HG02678 (cell line): ENCODE data around the gene RAB3IL1.

Source experiments
- ATAC-seq: cut with Tn5 transposase; IDR thresholded peaks from one replicate; pipeline ENCODE4 v1.9.1; 2021; ENCODE audit warnings: mild to moderate bottlenecking, moderate library complexity; ENCODE audit not compliant: unreplicated experiment

The RAB3IL1 gene

GRCh38 chr11:61919705-61920631 is 2.6 kb upstream of the RAB3IL1 start:
- no peak for ATAC-seq

DNA sequence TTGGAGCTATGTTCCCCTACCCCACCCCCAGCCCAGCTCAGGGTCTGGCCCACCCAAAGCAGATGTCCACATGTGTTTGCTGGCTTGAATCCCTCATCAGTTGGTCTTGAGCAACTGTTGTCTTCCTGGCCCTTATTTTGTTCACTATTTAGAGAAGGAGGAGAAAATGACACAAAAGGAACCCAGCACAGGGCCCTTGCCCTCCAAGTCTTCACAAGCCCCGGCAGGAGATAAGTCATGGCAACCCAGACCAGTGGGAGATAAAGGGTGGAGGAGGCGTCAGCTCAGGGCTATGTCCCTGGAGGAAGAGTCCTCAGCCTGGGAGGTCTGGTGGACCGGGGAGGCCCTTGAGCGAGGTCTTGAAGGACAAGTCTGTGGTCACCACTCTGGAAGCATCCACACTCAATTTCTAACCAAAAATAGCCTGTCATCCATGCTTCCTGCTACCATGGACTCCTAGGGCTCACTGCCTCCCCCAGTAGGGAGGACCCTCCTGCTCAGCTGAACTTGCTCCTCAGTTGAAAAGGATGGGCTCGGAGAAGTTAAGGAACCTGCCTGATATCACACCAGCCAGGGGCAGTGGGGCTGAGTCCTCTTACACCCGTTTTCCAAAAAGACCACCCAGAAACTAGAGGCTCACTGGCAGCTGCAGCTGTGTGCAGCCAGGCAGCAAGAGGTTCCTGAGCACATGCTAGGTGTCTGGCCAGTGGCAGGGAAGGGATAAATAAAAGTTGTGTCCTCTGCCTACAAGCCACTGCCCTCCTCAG is 1.8 kb upstream of the RAB3IL1 start:
- no peak for ATAC-seq

DNA sequence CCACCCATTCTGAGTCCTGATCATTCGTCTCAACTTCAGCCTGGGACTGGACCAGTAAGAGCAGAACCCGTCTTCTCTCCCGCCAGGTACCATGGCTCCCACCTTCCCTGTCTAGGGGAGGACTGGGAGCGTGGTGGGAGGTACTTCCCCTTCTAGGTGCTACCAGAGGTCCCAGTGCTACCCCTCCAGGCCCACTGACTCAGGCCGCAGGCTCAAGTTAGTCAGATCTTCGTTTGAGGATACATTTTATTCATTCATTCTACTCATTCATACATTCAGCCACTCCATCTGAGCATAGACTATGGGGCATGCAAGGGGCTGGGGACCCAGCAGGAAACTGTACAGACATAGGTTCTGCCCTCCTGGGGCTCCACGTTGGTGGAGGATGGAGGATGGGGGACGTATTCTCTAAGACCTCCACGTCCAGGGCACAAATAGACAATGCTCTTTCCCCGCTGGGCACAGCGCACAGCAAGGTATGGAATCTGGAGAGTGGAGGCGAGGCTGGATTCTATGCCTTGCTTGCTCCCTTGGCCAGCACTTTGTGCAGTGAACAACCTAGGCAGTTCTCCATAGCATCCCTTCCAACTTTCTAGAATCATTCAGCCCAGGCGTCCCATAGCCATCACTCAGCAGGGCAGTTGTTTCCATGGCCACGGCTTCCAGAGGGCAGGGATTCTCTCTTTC is 1.0 kb upstream of the RAB3IL1 start:
- ATAC-seq, result no peak

- ATAC-seq, result no peak
Observed at GRCh38 chr11:61916737-61917333, 531 bp downstream of the RAB3IL1 start.

DNA sequence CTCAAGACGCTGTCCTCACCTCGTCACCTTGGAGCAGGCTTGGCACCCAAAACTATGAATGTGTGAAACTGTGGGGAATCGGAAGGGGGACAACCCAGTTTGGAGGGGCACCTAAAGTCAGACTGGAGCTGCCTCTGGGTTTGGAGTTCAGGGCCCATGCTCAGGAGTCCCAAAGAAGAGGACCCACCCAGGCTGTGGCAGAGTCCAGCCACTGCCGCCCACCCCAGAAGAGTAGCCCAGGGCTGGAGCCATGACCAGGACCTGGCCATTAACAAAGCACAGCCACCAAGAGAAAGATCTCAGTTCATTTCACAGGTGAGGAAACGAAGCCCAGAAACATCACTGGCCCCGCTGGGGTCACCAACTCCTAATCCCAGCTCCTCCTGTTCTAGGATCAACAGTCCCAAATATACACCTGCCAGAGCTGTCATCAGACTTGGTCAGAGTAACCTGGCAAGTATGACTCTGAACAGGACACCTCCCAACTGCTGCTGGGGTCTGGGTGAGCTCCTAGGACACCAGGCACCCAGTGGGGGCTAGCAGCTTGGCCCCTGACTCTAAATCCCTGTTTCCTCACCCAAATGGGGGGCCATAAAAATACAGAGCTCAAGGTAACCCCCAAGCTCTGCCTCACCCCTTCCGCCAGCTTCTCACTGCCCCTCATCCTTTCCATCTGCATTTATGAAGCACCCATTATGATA is 2.7 kb downstream of the RAB3IL1 start:
- no peak for ATAC-seq

DNA sequence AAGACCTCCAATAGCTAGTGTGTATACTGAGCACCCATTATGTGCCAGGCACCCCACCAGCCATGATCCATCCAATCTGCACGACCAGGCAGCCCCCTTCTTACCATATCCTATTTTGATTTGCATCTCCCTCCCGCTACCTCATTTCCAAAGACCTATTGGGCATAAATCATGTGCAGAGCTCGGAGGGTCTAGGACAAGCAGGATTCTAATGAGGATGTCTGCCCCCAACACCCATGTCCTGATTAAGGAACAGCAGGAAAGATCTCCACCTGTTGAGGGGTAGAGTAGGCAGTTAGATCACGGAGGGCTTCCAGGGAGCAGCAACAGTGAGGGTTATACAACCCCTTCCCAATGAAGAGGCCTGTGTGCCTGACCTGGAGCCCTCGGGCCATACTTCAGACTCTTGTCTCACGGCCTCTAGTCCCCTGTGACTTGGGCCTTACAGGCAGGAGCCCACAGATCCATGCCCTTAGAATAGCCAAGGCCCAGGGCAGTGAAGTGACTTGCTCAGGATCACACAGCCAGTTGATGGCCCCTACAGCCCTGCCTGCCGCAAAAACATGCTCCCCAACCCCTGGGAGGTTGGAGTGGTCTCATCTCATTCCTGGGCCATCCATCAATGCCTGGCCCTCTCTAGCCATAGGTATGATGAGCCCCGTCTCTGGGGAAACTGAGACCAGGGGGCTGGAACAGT is 3.5 kb downstream of the RAB3IL1 start:
- no peak for ATAC-seq

- no peak for ATAC-seq
Observed at GRCh38 chr11:61912991-61913698, 4.2 kb downstream of the RAB3IL1 start.

- no peak for ATAC-seq
Observed at GRCh38 chr11:61912530-61912898, 4.9 kb downstream of the RAB3IL1 start.

DNA sequence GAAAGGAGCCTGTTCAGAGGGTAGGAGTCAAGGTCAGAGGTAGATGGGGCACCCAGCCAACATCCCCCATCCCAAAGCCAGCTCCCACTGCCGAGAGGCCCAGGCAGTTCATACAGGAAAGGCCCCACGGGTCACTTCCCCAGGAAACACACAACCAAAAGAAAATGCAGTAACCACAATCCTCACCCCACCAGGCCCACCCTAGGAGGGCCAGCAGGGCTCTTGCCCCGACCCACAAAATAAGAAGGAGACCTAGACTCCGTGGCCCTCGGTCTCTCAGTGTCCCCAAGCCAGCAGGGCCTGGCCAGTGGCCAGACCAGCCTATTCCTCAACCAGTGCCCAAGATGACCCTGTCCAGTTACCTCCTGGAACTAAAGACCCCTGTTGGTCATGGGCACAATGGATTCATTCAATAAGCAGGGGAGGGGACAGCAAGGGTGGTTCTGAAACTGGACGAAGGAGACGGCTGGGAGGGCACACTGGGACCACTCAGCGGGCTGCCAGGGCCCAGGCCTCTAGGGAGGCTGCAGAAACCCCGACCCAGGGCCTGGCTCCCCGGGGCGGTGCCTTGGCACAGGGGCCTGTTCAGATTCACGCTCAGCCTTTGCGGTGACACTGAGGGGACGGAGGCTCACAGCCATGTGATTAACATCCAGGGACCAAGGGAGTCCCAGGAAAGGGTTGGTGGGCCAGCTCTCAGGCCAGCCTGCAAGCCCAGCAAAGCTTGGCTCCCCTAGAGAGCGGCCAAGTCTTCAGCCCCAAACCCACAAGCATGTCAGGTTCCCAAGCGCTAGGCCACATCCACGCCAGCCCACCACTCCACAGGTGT is 5.5 kb downstream of the RAB3IL1 start:
- ATAC-seq, result no peak

DNA sequence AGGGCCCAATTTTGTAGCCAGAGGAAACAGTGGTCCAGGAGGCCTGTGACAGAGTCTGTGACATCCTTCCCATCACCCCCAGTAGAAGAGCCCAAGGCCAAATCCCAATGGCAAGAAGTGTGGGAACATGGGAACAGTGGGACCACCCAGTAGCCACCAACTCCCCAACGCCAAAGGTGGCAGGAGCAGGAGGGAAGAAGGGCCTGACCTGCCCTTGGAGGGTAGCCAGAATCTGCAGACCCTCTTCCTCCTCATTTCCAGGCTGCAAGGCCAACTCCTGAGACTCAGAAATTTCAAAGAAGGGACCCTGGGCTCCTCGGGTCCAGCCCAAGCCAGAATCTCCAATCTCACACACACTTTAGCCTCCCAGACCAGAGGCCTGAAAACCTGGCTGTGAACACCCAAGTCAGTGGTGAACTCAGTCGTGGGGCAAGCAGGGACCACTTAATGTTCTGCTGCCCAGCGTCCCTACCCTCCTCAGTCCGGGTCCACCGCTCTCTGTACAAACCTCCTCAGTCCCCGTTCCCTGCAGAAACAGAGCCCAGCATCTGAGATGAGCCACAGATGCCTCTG is 6.2 kb downstream of the RAB3IL1 start:
- no peak for ATAC-seq

- ATAC-seq, result no peak
Observed at GRCh38 chr11:61910187-61911127, 6.9 kb downstream of the RAB3IL1 start.

GRCh38 chr11:61908730-61909316 is 8.5 kb downstream of the RAB3IL1 start:
- ATAC-seq, result no peak

DNA sequence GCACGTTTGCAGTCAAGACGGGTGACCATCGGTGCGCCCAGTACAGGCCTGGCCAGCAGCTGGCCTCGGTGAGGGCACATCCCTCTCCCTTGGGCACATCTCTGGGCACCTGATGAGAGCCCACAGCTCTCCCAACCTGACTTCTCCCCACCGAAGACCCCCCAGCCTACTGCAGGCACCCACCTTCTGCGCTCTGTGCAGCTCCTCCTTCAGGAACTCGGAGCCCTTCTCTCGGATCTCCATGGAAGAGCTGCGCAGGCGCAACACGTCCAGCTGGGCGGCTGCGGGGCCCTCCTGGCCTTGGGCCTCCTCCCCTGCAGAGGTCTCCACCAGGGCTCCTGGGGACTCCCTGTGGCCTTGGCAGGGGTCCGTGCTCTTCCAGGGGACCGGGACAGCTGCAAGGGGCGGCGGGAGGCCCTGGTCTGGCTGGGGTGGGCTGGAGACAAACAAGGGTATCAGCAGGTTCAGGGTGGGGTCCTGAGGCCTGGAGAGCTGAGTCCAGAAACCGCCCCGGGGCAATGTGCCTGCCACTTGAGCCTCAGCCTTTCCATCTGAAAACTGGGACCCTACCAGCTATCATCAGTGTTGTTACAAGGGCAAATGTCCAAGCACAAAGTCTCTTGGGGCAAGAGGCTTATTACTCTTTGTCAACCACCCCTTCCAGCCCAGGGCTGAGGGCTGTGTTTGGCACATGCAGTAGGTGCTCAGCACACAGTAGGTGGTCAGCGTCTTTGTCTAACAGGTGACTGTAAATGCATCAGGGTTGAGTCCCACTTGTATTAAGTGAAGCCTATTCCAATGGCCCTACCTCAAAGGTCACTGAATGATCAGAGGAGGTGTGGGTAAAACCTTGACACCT is 9.3 kb downstream of the RAB3IL1 start:
- no peak for ATAC-seq

GRCh38 chr11:61907282-61907681 is 10.1 kb downstream of the RAB3IL1 start:
- ATAC-seq, result no peak

DNA sequence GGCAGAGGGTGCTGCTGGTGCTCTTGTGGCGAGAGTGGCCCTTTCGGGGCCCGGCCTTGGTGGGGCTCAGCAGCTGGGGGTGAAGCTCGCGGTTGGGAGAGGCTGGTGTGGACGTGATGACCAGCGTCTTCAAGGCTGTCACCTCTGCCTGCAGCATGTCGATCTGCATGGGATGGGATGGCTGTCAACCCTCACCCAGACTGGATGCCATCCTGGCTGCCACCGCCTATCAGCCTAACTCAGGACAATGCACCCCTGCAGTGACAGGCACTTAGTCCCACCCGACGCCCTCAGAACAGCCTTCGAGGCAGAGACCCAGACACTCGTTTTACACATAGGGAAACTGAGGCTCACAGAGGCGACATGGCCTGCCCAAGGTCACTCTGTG is 10.8 kb downstream of the RAB3IL1 start:
- ATAC-seq, result no peak
